Osteoblast (primary cell): ENCODE data around the gene ODAD4. TPM values are rescaled to one million over a fixed set of nuclear protein-coding genes. Genes with fewer than 3 reads are reported as not detected.

Experiments used
- DNase-seq: peaks from one replicate; pipeline ENCODE4 v3.0.0; 2011; ENCODE audit warnings: low spot score, mixed read lengths; ENCODE audit not compliant: insufficient read length; ENCODE audit errors: missing footprints
- H2AFZ ChIP-seq: 2 replicates; pipeline ENCODE4 v1.6.0; 2011; ENCODE audit warnings: mild to moderate bottlenecking, low read length
- H3K27ac ChIP-seq: 2 replicates; pipeline ENCODE4 v1.5.1; 2011; ENCODE audit warnings: mild to moderate bottlenecking, low read depth, low read length, moderate library complexity
- H3K27me3 ChIP-seq: 2 replicates; pipeline ENCODE4 v1.6.0; 2012; ENCODE audit warnings: mild to moderate bottlenecking, control low read depth, inconsistent platforms, low read length, moderate library complexity; ENCODE audit not compliant: insufficient read depth
- H3K36me3 ChIP-seq: 2 replicates; pipeline ENCODE4 v1.5.1; 2011; ENCODE audit warnings: mild to moderate bottlenecking, low read length, control low read depth, moderate library complexity; ENCODE audit not compliant: insufficient read depth
- H3K4me1 ChIP-seq: 2 replicates; pipeline ENCODE4 v1.5.1; 2011; ENCODE audit warnings: mild to moderate bottlenecking, low read length, control low read depth, moderate library complexity; ENCODE audit not compliant: insufficient read depth
- H3K4me2 ChIP-seq: 2 replicates; pipeline ENCODE4 v1.6.0; 2011; ENCODE audit warnings: mild to moderate bottlenecking, low read length; ENCODE audit not compliant: insufficient read depth
- H3K4me3 ChIP-seq: fragments of 200-600 bp; sonication (generic); 3 replicates; pipeline ENCODE4 v1.5.1; 2012; ENCODE audit warnings: mild to moderate bottlenecking, low read length, inconsistent platforms; ENCODE audit not compliant: insufficient read depth
- H3K79me2 ChIP-seq: 2 replicates; pipeline ENCODE4 v1.6.0; 2012; ENCODE audit warnings: mild to moderate bottlenecking, low read length, control low read depth, inconsistent platforms; ENCODE audit not compliant: insufficient read depth
- H3K9me3 ChIP-seq: 2 replicates; pipeline ENCODE4 v1.5.1; 2011; ENCODE audit warnings: low read depth, low read length, control low read depth
- H4K20me1 ChIP-seq: 2 replicates; pipeline ENCODE4 v1.6.0; 2012; ENCODE audit warnings: mild to moderate bottlenecking, low read length, control low read depth; ENCODE audit not compliant: insufficient read depth
- CTCF ChIP-seq: IDR thresholded peaks from 2 replicates; pipeline ENCODE4 v1.5.1; 2011; ENCODE audit warnings: mild to moderate bottlenecking, low read depth, low read length, moderate library complexity; ENCODE audit errors: extremely low read depth
- total RNA-seq: library from RNA; depleted of rRNA; stranded (reverse); fragments of >200 nt; gene quantifications from 2 replicates; pipeline ENCODE4 v1.2.3, GENCODE V29; 2012

Gene ODAD4
- total RNA-seq, 1 donor: 1.1 TPM

- peaks cover 50% of the 10 kb centered on the region for H3K4me1 ChIP-seq
- H3K9me3 ChIP-seq: no peaks in the 10 kb centered on the region
- peaks cover 74% of the 10 kb centered on the region for H3K79me2 ChIP-seq
- no peaks in the 10 kb centered on the region for H3K27me3 ChIP-seq
- no peak for DNase-seq
- no peak overlapping the region for H2AFZ ChIP-seq
- H4K20me1 ChIP-seq: peaks cover 30% of the 10 kb centered on the region
- TF ChIP-seq CTCF: no peak
- H3K4me3 ChIP-seq: no peak overlapping the region
- no peak overlapping the region for H3K27ac ChIP-seq
- peaks cover 91% of the 10 kb centered on the region for H3K36me3 ChIP-seq
- no peak overlapping the region for H3K4me2 ChIP-seq
These were observed 21.3 kb upstream of the ODAD4 start for GRCh38 chr17:41909088-41909487.

DNA sequence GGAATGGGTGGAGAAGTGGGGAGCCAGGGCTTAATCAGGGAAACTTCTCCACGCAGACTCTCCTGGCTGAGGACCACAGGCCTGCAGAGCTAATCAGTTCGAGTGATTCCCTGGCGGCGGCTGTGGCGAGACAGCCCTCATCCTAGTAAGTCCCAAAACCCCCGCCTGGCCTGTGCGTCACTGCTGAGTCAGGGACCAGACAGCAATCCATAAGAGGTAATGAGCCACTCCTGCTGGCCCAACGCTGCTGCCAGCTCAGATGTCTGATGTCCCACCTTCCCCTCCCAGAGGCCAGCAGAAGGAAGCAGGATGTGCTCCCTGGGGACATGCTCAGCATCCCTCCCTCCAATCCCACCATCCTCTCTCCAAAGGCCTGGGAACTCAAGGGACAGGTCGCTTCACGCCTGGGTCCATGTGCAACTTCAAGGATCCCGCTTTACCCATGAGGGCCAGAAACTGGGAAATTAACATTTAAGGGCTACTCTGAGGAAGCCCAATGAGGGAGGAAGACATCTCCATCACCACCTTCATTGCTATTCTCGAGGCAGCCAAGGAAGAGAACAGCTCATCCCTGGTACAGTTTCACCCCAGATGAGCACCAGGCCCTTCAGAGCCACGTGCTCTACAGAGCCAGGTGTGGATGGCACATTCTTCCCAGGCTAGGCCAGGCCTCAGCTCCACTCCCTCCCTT lies 19.6 kb upstream of the ODAD4 start:
- Histone ChIP-seq H2AFZ (no peak overlapping the region), H3K27me3 (no peaks in the 10 kb centered on the region), H3K4me2 (peak overlapping the region; percentile 51), H3K27ac (peak overlapping the region; percentile 90), H3K4me1 (peaks cover 67% of the 10 kb centered on the region), H3K9me3 (no peaks in the 10 kb centered on the region), H3K36me3 (peaks cover 74% of the 10 kb centered on the region), H3K79me2 (peaks cover 77% of the 10 kb centered on the region), H4K20me1 (peaks cover 42% of the 10 kb centered on the region), H3K4me3 (no peak overlapping the region)
- TF ChIP-seq CTCF: no peak
- peak; percentile 98 for DNase-seq

- Histone ChIP-seq H2AFZ (no peak overlapping the region), H3K4me3 (no peak overlapping the region), H3K36me3 (peaks cover 61% of the 10 kb centered on the region), H3K79me2 (peaks cover 80% of the 10 kb centered on the region), H3K4me1 (peaks cover 69% of the 10 kb centered on the region), H3K27me3 (no peaks in the 10 kb centered on the region), H3K9me3 (no peaks in the 10 kb centered on the region), H3K4me2 (no peak overlapping the region), H4K20me1 (peaks cover 50% of the 10 kb centered on the region), H3K27ac (peak overlapping the region; percentile 38)
- DNase-seq: peak; percentile 71
- peak; percentile 34 for TF ChIP-seq CTCF
These were observed 17.5 kb upstream of the ODAD4 start for GRCh38 chr17:41912925-41913324.

GRCh38 chr17:41913798-41914197 lies 16.6 kb upstream of the ODAD4 start:
- peak; percentile 35 for DNase-seq
- Histone ChIP-seq H3K4me2 (peak overlapping the region; percentile 53), H2AFZ (no peak overlapping the region), H3K4me3 (no peak overlapping the region), H4K20me1 (peaks cover 58% of the 10 kb centered on the region), H3K36me3 (peaks cover 54% of the 10 kb centered on the region), H3K27me3 (no peaks in the 10 kb centered on the region), H3K9me3 (no peaks in the 10 kb centered on the region), H3K4me1 (peaks cover 65% of the 10 kb centered on the region), H3K27ac (peak overlapping the region; percentile 69), H3K79me2 (peaks cover 83% of the 10 kb centered on the region)
- TF ChIP-seq CTCF: no peak
